LNCAP (cell line): ENCODE data around the gene AGAP2.

Experiments used
- TF ChIP-seq, protein P1 (sequence below): fragments of 450-650 bp; IDR thresholded peaks from 2 replicates; pipeline ENCODE4 v1.5.1; 2017; ENCODE audit warnings: mild to moderate bottlenecking

AGAP2 gene

DNA sequence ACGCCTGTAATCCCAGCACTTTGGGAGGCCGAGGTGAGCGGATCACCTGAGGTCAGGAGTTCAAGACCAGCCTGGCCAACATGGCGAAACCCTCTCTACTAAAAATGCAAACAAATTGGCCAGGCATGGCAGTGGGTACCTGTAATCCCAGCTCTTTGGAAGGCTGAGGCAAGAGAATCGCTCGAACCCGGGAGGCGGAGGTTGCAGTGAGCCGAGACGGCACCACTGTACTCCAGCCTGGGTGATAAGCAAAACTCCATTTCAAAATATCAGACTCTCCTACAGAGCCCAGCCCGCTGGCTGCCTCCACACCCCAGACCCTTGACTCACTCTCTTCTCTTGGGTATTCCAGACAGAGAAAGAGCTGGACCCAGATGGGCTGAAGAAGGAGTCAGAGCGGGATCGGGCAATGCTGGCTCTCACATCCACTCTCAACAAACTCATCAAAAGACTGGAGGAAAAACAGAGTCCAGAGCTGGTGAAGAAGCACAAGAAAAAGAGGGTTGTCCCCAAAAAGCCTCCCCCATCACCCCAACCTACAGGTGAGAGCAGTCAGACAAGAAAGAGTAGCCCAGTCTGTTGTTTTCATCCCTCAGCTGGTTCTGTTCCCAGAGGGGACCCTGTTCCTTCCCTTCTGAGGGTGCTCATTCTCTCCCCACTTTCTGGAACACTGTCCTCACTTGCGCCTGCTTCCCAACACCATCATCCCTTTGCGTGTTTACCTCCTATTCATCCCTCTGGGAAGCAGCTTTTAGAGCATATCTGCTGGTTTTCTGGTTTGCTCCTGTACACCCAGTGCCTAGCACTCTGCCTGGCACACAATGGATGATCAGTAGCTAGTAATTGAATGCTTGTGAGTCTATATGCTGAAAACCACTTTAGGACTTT, 19.7 kb downstream of the AGAP2 start:
- TF ChIP-seq, protein P1, sequence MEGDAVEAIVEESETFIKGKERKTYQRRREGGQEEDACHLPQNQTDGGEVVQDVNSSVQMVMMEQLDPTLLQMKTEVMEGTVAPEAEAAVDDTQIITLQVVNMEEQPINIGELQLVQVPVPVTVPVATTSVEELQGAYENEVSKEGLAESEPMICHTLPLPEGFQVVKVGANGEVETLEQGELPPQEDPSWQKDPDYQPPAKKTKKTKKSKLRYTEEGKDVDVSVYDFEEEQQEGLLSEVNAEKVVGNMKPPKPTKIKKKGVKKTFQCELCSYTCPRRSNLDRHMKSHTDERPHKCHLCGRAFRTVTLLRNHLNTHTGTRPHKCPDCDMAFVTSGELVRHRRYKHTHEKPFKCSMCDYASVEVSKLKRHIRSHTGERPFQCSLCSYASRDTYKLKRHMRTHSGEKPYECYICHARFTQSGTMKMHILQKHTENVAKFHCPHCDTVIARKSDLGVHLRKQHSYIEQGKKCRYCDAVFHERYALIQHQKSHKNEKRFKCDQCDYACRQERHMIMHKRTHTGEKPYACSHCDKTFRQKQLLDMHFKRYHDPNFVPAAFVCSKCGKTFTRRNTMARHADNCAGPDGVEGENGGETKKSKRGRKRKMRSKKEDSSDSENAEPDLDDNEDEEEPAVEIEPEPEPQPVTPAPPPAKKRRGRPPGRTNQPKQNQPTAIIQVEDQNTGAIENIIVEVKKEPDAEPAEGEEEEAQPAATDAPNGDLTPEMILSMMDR, result no peak

DNA sequence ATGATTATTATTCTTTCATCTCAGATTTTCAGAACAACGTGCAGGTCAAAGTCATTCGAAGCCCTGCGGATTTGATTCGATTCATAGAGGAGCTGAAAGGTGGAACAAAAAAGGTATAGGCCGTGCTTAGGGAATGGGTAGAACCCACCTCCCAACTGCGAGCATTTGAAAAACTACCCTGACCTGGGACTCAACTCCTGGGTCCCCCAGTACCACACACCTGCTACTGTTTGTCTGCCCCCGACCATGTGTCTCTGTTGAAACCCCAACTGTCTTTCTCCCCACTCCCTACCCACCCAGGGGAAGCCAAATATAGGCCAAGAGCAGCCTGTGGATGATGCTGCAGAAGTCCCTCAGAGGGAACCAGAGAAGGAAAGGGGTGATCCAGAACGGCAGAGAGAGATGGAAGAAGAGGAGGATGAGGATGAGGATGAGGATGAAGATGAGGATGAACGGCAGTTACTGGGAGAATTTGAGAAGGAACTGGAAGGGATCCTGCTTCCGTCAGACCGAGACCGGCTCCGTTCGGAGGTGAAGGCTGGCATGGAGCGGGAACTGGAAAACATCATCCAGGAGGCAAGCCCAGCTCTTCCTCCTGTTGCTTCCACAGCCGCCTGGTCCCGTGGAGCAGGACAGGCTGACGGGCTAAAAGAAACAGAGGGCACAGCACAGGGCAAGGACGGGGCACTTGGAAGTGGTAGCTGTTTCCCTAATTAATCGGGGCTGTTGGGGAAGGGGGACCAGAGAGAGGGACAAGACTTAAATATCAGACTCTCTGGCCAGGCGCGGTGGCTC, 20.5 kb downstream of the AGAP2 start:
- TF ChIP-seq, protein P1, result no peak

DNA sequence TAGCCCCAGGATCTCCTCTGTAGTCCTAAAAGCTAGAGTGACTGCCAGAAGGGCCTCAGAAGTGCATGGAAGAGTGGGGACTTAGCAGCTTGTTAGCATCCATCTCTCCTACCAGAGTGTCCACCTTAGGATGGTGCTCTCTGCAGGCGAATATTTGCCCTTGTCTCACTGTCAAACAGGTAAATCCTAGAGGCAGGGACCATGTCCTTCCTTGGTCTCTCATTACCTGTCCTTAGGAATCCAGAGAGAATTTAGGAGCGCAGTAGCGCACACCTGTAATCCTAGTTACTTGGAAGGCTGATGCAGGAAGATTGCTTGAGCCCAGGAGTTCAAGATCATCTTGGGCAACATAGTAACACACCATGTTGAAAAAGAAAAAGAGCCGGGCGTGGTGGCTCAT, 21.4 kb downstream of the AGAP2 start:
- TF ChIP-seq, protein P1, result no peak

DNA sequence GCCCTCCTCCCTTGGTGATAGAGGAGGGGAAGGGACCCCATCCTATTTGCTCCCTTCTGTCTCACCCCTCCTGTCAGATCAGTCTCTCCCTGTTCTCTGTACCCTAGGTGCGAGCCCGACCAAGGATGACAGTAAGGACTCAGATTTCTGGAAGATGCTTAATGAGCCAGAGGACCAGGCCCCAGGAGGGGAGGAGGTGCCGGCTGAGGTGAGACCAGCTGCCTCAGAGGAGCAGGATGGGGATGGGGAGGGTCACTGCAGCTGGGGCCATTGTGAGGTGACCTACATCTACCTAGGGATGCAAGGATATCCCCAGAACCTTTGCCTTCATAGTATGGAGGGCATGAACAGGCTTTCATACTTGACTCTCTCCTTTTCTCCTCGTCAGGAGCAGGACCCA, 22.2 kb downstream of the AGAP2 start:
- TF ChIP-seq, protein P1, result no peak

DNA sequence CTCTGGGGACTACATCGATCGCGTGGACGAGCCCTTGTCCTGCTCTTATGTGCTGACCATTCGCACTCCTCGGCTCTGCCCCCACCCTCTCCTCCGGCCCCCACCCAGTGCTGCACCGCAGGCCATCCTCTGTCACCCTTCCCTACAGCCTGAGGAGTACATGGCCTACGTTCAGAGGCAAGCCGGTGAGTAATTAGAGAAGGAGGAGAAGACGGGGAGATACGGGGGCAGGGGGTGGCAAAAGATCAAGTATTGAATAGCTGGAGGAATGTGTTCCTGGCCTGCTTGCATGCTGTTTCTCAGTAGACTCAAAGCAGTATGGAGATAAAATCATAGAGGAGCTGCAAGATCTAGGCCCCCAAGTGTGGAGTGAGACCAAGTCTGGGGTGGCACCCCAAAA, 22.8 kb downstream of the AGAP2 start:
- TF ChIP-seq, protein P1, result no peak

DNA sequence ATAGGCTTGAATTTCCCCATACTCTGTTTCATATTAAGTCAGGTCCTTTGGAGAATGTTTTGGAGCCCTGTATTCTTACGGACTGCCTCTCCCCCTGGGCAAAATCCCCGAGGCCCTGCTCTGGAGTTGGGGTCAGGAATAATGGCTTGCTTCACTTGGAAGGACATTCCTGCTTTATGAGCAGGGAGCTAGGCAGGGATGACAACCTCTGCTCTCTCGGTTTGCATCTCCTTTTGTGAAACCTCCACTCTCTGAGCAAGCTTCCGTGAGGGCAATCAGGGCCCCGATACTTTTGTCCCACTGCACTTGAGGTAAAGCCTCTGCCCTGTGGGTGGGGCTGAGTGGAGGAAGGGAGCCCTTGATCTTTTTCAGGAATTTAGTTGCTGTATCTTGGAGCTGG, 25.3 kb downstream of the AGAP2 start:
- TF ChIP-seq, protein P1, result no peak

DNA sequence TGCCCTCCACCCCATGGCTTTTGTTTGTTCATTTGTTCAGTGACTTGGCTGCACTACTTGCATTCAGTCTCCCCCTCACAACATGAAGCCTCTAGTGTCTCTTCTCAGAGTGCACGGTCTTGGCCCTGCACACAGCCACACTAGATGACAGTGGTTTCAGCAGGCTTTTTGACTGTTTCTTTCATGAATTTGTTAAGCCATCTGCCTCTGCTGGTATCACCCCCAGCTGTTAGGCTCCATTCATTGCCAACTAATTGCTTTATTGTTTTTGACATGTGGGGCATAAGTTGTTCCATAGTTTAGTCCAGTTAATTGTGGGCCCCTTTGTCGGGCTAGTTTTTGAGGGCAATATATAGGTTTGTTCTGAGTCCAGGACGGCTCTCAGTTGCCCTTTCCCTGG, 25.8 kb downstream of the AGAP2 start:
- TF ChIP-seq, protein P1, result no peak
